Activated T-cell treated with anti-CD3 and anti-CD28 coated beads, Interleukin-2, amount 50 U/mL, for 4 hours (primary cell): ENCODE results near the gene SPN. TPM values are rescaled to one million over a fixed set of nuclear protein-coding genes. Genes with fewer than 3 reads are reported as not detected.
A peak's percentile ranks its signal among the peaks of the same experiment; 100 is the strongest.
"Not testable (repeated sequence)": the region's sequence is repeated elsewhere in the genome, so short reads cannot be mapped to it uniquely, and the experiment has no call there.

ENCODE experiments used
- ATAC-seq, 2 donors: fragments of 200-7000 bp; cut with Tn5 transposase; one replicate each; pipeline ENCODE4 v1.10.0; 2021
- DNase-seq: peaks from one replicate; pipeline ENCODE4 v3.0.0-alpha.2; 2020
- H3K27me3 Mint-ChIP-seq: one replicate; pipeline ENCODE4 v1.8.0; 2021; ENCODE audit warnings: low read depth, mixed read lengths
- H3K36me3 Mint-ChIP-seq: one replicate; pipeline ENCODE4 v1.8.0; 2022; ENCODE audit warnings: mixed read lengths; ENCODE audit not compliant: insufficient read depth
- H3K4me1 Mint-ChIP-seq: one replicate; pipeline ENCODE4 v1.8.0; 2021; ENCODE audit warnings: low read depth, mixed read lengths
- H3K4me3 Mint-ChIP-seq: one replicate; pipeline ENCODE4 v1.8.0; 2021; ENCODE audit warnings: mild to moderate bottlenecking, moderate library complexity, mixed read lengths
- H3K9me3 Mint-ChIP-seq: one replicate; pipeline ENCODE4 v1.8.0; 2021; ENCODE audit warnings: mixed read lengths
- total RNA-seq, 3 donors: library from RNA; stranded (reverse); gene quantifications; one replicate each; pipeline ENCODE4 v1.2.1, GENCODE V29; 2021

The SPN gene
- total RNA-seq, 3 donors from 2014 or later, result 37.5 to 41.0 (median 39.9) TPM

GRCh38 chr16:29656688-29657523, 6.1 kb upstream of the SPN start:
- Mint-ChIP-seq H3K9me3 (no peaks in the 10 kb centered on the region), H3K4me3 (no peak overlapping the region), H3K36me3 (no peaks in the 10 kb centered on the region), H3K27me3 (no peaks in the 10 kb centered on the region), H3K4me1 (peaks cover 27% of the 10 kb centered on the region)
- DNase-seq (no peak), ATAC-seq (no peak)

DNA sequence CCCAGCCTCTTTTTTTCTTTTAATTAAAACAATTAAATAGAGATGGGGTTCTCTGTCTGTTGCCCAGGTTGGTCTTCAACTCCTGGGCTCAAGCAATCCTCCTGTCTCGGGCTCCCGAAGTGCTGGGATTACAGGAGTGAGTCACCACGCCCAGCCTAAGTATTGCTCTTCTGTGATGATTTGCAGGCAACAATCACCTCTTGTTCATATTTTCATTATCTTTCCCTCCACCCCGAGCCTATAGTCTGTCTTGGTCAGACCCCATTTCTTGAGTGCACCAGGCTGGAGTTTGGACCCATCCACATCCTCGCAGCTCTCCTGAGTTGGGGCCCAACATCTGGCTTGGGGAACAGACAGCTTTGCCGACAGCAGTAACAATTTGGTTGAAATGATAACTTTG, 4.3 kb upstream of the SPN start:
- Mint-ChIP-seq H3K36me3 (no peaks in the 10 kb centered on the region), H3K4me3 (no peak overlapping the region), H3K9me3 (no peaks in the 10 kb centered on the region), H3K27me3 (no peaks in the 10 kb centered on the region), H3K4me1 (peaks cover 41% of the 10 kb centered on the region)
- DNase-seq (no peak), ATAC-seq (no peak)

DNA sequence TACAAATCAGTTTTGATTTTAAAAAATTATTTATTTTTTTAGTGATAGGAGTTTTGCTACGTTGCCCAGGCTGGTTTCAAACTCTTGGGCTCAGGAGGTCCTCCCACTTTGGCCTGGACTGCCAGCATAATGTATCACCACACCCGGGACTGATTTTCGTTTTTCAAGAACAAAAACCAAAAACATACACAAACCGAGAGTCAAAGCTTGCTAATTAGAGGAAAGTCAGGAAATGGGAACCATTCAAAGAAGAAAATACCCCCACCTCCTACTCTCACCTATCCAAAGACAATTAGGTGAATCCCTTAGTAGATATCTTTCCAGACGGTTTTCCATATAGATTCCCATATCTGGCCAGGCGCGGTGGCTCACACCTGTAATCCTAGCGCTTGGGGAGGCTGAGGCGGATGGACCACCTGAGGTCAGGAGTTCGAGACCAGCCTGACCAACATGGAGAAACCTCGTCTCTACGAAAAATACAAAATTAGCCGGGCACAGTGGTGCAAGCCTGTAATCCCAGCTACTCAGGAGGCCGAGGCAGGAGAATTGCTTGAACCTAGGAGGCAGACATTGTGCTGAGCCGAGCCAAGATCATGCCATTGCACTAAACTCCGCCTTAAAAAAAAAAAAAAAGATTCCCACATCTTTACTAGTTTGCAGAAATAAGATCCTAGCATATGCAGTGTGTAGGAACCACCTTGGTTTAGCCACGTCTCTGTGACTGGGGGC, 883 bp upstream of the SPN start:
- no peak for ATAC-seq
- DNase-seq, result no peak

GRCh38 chr16:29662729-29663015, 375 bp upstream of the SPN start:
- Mint-ChIP-seq H3K9me3 (no peaks in the 10 kb centered on the region), H3K27me3 (no peaks in the 10 kb centered on the region), H3K36me3 (peaks cover 5% of the 10 kb centered on the region), H3K4me3 (peak overlapping the region; percentile 94), H3K4me1 (peaks cover 71% of the 10 kb centered on the region)
- DNase-seq (no peak), ATAC-seq (no peak)

More for the DNA sequence above, 883 bp upstream of the SPN start:
- Mint-ChIP-seq H3K36me3 (peaks cover 5% of the 10 kb centered on the region), H3K27me3 (no peaks in the 10 kb centered on the region), H3K4me1 (peaks cover 69% of the 10 kb centered on the region), H3K4me3 (peak overlapping the region; percentile 94), H3K9me3 (no peaks in the 10 kb centered on the region)

GRCh38 chr16:29663807-29664090, 702 bp downstream of the SPN start:
- no peaks in the 10 kb centered on the region for H3K27me3 Mint-ChIP-seq
- DNase-seq, result no peak

GRCh38 chr16:29664091-29664921, 1.3 kb downstream of the SPN start:
- Mint-ChIP-seq H3K9me3 (no peaks in the 10 kb centered on the region), H3K36me3 (peaks cover 5% of the 10 kb centered on the region), H3K27me3 (no peaks in the 10 kb centered on the region), H3K4me3 (peak overlapping the region; percentile 94), H3K4me1 (peaks cover 68% of the 10 kb centered on the region)
- DNase-seq (peak; percentile 35), ATAC-seq (peak; percentile 23 to 42)

More at GRCh38 chr16:29663807-29664090, 702 bp downstream of the SPN start:
- Mint-ChIP-seq H3K36me3 (peaks cover 5% of the 10 kb centered on the region), H3K4me1 (peaks cover 72% of the 10 kb centered on the region), H3K4me3 (peak overlapping the region; percentile 94), H3K9me3 (no peaks in the 10 kb centered on the region)
- ATAC-seq, result peak in 1 of 2 donors; percentile 2

DNA sequence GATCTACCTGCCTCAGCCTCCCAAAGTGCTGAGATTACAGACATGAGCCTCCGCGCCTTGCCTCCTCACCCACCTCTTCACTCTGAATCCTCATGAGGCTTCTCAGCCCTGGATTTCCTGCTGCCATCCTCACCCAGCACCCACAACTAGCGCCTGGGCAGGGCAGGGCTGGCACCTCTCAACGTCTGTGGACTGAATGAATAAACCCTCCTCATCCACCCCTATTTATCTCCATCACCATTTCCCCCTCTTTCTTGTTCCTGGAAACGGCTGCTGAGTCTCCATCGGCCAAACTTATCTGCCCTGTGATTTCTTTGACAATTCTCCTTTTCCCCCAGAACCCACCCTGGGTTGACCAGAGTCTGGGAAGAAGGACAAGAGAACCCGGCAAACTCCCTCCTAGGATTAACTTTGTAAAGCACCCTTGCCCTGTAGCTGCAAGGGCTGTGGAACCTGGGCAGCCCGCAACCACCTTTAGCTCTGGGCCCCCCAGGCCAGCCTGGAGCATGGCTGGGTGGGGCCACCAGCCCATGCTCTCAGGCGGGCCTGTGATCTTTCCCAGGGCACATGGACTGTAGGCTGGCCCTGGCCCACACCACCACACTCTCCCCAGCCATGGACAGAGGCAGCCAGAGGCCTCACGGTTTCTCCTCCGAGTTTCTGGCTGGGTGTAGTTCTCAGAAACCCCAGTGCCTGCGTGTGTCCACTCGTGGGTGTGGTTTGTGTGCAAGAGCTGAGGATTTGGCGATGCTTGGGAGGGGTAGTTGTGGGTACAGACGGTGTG, 2.4 kb downstream of the SPN start:
- H3K36me3 Mint-ChIP-seq, result peaks cover 5% of the 10 kb centered on the region
- H3K9me3 Mint-ChIP-seq, result no peaks in the 10 kb centered on the region
- ATAC-seq (peak in 1 of 2 donors; percentile 7), DNase-seq (no peak)
- H3K4me1 Mint-ChIP-seq, result peaks cover 65% of the 10 kb centered on the region
- H3K4me3 Mint-ChIP-seq, result peak overlapping the region; percentile 94
- H3K27me3 Mint-ChIP-seq, result no peaks in the 10 kb centered on the region

DNA sequence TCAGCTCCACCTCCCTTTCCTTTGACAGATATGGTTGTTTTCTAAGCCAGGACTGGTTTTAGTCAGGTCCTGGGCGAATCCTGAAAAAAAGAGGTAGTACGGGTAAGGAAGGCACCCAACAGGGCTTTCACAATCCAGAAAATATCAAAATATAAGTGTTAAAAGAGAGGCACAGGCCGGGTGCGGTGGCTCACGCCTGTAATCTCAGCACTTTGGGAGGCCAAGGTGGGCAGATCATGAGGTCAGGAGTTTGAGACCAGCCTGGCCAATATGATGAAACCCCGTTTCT, 4.2 kb downstream of the SPN start:
- not testable (repeated sequence) for DNase-seq, H3K27me3 Mint-ChIP-seq, H3K9me3 Mint-ChIP-seq, ATAC-seq, H3K36me3 Mint-ChIP-seq
- peaks cover 52% of the 10 kb centered on the region for H3K4me1 Mint-ChIP-seq
- H3K4me3 Mint-ChIP-seq, result peak overlapping the region; percentile 94

- Mint-ChIP-seq H3K4me3 (no peak overlapping the region), H3K9me3 (no peaks in the 10 kb centered on the region), H3K36me3 (peaks cover 5% of the 10 kb centered on the region), H3K27me3 (no peaks in the 10 kb centered on the region), H3K4me1 (peaks cover 47% of the 10 kb centered on the region)
- DNase-seq, result no peak
- ATAC-seq, result no peak
These were observed 4.7 kb downstream of the SPN start for GRCh38 chr16:29667755-29668154.

- no peaks in the 10 kb centered on the region for H3K9me3 Mint-ChIP-seq
These were observed 5.2 kb downstream of the SPN start for GRCh38 chr16:29668267-29668666.

GRCh38 chr16:29673501-29673900, 10.5 kb downstream of the SPN start:
- Mint-ChIP-seq H3K27me3 (no peaks in the 10 kb centered on the region), H3K36me3 (no peaks in the 10 kb centered on the region), H3K4me3 (no peak overlapping the region), H3K9me3 (no peaks in the 10 kb centered on the region), H3K4me1 (peaks cover 11% of the 10 kb centered on the region)
- no peak for ATAC-seq
- no peak for DNase-seq

More at GRCh38 chr16:29668267-29668666, 5.2 kb downstream of the SPN start:
- peaks cover 43% of the 10 kb centered on the region for H3K4me1 Mint-ChIP-seq
- ATAC-seq, result no peak
- no peaks in the 10 kb centered on the region for H3K27me3 Mint-ChIP-seq
- no peak overlapping the region for H3K4me3 Mint-ChIP-seq
- H3K36me3 Mint-ChIP-seq, result peaks cover 5% of the 10 kb centered on the region
- DNase-seq, result no peak

DNA sequence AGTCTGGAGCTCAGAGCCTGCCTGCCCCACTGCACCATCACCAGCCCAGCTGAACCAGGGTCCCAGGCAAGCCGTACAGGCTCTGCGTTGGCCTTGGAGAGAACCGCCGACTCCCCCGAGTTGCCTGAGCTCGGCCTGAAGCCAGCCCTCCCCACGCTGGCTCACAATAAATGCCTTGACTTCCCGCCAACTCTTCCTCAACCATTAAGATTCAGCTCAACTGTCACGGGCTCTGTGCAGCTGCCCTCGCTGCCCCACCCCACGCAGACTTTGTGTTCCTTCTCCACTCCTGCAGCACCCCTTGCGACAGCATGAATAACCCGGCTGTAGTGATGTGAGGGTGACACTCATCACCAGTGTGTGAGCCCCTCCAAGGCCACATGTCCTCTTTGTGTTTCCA, 11.1 kb downstream of the SPN start:
- no peaks in the 10 kb centered on the region for H3K27me3 Mint-ChIP-seq
- H3K4me3 Mint-ChIP-seq, result no peak overlapping the region
- no peaks in the 10 kb centered on the region for H3K9me3 Mint-ChIP-seq
- DNase-seq, result no peak
- no peak for ATAC-seq
- no peaks in the 10 kb centered on the region for H3K36me3 Mint-ChIP-seq
- H3K4me1 Mint-ChIP-seq, result peaks cover 14% of the 10 kb centered on the region

GRCh38 chr16:29675811-29676643, 13.0 kb downstream of the SPN start:
- Mint-ChIP-seq H3K4me3 (no peak overlapping the region), H3K27me3 (no peaks in the 10 kb centered on the region)

More at GRCh38 chr16:29675811-29676643, 13.0 kb downstream of the SPN start:
- DNase-seq (no peak), ATAC-seq (peak; percentile 75 to 77)
- Mint-ChIP-seq H3K9me3 (no peaks in the 10 kb centered on the region), H3K36me3 (no peaks in the 10 kb centered on the region), H3K4me1 (peaks cover 22% of the 10 kb centered on the region)
